ENCODE results near the gene ANGPTL8. TPM values are rescaled to one million over a fixed set of nuclear protein-coding genes. Genes with fewer than 3 reads are reported as not detected.

Gene ANGPTL8
- total and polyA plus RNA-seq, 2 experiments from 2014 or later, result not detected

- no peak for ATAC-seq
- H3K9me3 Mint-ChIP-seq, result no peaks in the 10 kb centered on the region
- H3K4me2 ChIP-seq, result no peak overlapping the region
- no peak overlapping the region for H3K27ac ChIP-seq (ENCODE audit: low read depth)
- H3K4me1 ChIP-seq (ENCODE audit: insufficient read depth), result 0 out of 2 replicates have a peak, but pooled peaks cover 2% of the 10 kb centered on the region
- H3K9me2 ChIP-seq (ENCODE audit: insufficient read depth), result no peaks in the 10 kb centered on the region
- H3K27ac Mint-ChIP-seq, result no peak overlapping the region
- no peaks in the 10 kb centered on the region; the same call in 1 of the 2 replicates for H3K36me3 ChIP-seq (ENCODE audit: insufficient read depth)
- TF ChIP-seq NANOG (IDR thresholded peaks at IDR 0.05; ENCODE audit: borderline replicate concordance), result no peak
- DNase-seq (ENCODE audit: low spot score), result no peak
- no peaks in the 10 kb centered on the region; the same call in 1 of the 2 replicates for H4K20me1 ChIP-seq (replicated peaks; ENCODE audit: insufficient read depth)
- H3F3A ChIP-seq (replicated peaks; ENCODE audit: low read depth), result no peaks in the 10 kb centered on the region
- no peaks in the 10 kb centered on the region for H3K79me2 ChIP-seq (replicated peaks; ENCODE audit: insufficient read depth)
- peaks cover 8% of the 10 kb centered on the region for H3K4me1 Mint-ChIP-seq
- H3K27me3 ChIP-seq (ENCODE audit: insufficient read depth), result no peaks in the 10 kb centered on the region
- no peak overlapping the region for H3K4me3 Mint-ChIP-seq
- H2AFZ ChIP-seq, result no peak overlapping the region
- H3K27me3 Mint-ChIP-seq (ENCODE audit: insufficient read depth, low read depth, poor library complexity), result peaks cover 10% of the 10 kb centered on the region
- H3K36me3 Mint-ChIP-seq (ENCODE audit: low read depth), result peaks cover 19% of the 10 kb centered on the region
- H3K4me3 ChIP-seq, result no peak overlapping the region
These were observed 6.3 kb upstream of the ANGPTL8 start for GRCh38 chr19:11233073-11233472.

- no peaks in the 10 kb centered on the region for H3K9me2 ChIP-seq (ENCODE audit: insufficient read depth)
- H3K4me1 Mint-ChIP-seq, result peaks cover 8% of the 10 kb centered on the region
- DNase-seq (ENCODE audit: low spot score) (no peak), ATAC-seq (no peak)
- H3K27me3 Mint-ChIP-seq (ENCODE audit: insufficient read depth, low read depth, poor library complexity), result peaks cover 5% of the 10 kb centered on the region
- no peak overlapping the region for H3K4me2 ChIP-seq
- H3K4me3 Mint-ChIP-seq, result no peak overlapping the region
- no peak overlapping the region for H2AFZ ChIP-seq
- no peak overlapping the region for H3K27ac Mint-ChIP-seq
- TF ChIP-seq ZNF114 (CRISPR knock-in tag; IDR thresholded peaks at IDR 0.05), result no peak
- TF ChIP-seq, protein P1, sequence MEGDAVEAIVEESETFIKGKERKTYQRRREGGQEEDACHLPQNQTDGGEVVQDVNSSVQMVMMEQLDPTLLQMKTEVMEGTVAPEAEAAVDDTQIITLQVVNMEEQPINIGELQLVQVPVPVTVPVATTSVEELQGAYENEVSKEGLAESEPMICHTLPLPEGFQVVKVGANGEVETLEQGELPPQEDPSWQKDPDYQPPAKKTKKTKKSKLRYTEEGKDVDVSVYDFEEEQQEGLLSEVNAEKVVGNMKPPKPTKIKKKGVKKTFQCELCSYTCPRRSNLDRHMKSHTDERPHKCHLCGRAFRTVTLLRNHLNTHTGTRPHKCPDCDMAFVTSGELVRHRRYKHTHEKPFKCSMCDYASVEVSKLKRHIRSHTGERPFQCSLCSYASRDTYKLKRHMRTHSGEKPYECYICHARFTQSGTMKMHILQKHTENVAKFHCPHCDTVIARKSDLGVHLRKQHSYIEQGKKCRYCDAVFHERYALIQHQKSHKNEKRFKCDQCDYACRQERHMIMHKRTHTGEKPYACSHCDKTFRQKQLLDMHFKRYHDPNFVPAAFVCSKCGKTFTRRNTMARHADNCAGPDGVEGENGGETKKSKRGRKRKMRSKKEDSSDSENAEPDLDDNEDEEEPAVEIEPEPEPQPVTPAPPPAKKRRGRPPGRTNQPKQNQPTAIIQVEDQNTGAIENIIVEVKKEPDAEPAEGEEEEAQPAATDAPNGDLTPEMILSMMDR (conservative IDR thresholded peaks at IDR 0.05; ENCODE audit: low read depth in 2 of 2), result 0 out of 4 replicates have a peak, but pooled peaks of 1 of the 2 experiments have one; percentile 12
- H3K9me3 Mint-ChIP-seq, result no peaks in the 10 kb centered on the region
- H3K27me3 ChIP-seq (ENCODE audit: insufficient read depth), result no peaks in the 10 kb centered on the region
- H3K36me3 ChIP-seq (ENCODE audit: insufficient read depth), result no peaks in the 10 kb centered on the region; the same call in 1 of the 2 replicates
- no peak overlapping the region for H3K27ac ChIP-seq (ENCODE audit: low read depth)
- no peaks in the 10 kb centered on the region for H4K20me1 ChIP-seq (replicated peaks; ENCODE audit: insufficient read depth)
- H3K4me3 ChIP-seq, result no peak overlapping the region
- H3K79me2 ChIP-seq (replicated peaks; ENCODE audit: insufficient read depth), result no peaks in the 10 kb centered on the region
- H3K36me3 Mint-ChIP-seq (ENCODE audit: low read depth), result peaks cover 26% of the 10 kb centered on the region
- no peaks in the 10 kb centered on the region for H3F3A ChIP-seq (replicated peaks; ENCODE audit: low read depth)
- H3K4me1 ChIP-seq (ENCODE audit: insufficient read depth), result no peaks in the 10 kb centered on the region
These were observed 4.8 kb upstream of the ANGPTL8 start for GRCh38 chr19:11234486-11235075.

DNA sequence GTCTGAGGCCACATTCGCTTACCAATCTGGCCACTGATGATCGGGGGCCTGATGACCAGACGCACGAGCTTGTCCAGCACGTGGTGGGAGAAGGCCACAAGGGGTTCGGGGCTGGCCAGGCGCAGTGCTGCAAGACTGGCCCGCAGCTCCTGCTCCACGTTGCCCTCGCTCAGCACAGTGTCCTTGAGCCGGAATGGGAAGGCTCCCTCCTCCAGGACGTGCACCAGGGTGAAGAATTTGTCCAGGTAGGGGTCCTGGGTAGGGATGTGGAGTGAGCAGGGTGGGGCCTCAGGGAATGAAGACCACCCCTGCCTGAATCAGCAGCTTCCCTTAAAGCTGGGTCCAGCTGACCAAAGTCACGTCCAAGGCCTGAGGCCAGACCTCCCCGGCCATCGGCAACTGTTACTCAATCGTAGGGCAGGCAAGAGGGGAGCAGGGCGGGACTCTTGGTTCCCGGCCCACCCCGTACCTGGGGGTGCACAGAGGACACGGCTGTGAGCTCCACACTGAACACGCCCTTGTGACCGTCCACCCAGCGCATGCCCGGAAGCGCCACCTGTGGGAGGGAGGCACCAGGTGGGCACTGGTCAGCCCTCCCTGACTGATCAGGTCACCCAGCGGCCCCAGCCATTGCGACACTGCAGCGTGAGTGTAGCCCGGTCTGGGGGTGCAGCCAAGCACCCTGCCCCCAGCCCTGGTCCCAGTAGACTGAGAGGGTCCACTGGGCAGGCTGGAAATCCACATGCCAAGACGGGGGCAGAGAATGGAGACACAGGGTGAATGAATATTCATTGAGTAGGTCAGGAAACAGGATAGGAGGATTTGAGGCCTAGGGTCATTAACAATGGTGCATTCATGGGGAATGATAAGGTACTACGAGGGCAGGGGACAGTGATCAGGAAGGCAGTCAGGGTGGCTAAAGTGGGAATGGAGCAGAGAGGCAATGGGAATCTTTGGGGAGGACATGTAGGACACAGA is 2.8 kb upstream of the ANGPTL8 start:
- H3K4me3 ChIP-seq, result no peak overlapping the region
- ATAC-seq, result no peak
- Mint-ChIP-seq H3K27ac (no peak overlapping the region), H3K27me3 (ENCODE audit: insufficient read depth, low read depth, poor library complexity) (peaks cover 4% of the 10 kb centered on the region), H3K36me3 (ENCODE audit: low read depth) (peaks cover 32% of the 10 kb centered on the region), H3K4me1 (peaks cover 9% of the 10 kb centered on the region), H3K9me3 (no peaks in the 10 kb centered on the region), H3K4me3 (no peak overlapping the region)
- H3K27me3 ChIP-seq (ENCODE audit: insufficient read depth), result no peaks in the 10 kb centered on the region
- no peak overlapping the region for H3K27ac ChIP-seq (ENCODE audit: low read depth)
- no peak for DNase-seq (ENCODE audit: low spot score)
- no peak overlapping the region for H3K4me2 ChIP-seq
- H3K36me3 ChIP-seq (ENCODE audit: insufficient read depth), result no peaks in the 10 kb centered on the region; the same call in 1 of the 2 replicates
- no peaks in the 10 kb centered on the region for H3K79me2 ChIP-seq (replicated peaks; ENCODE audit: insufficient read depth)
- no peaks in the 10 kb centered on the region for H3F3A ChIP-seq (replicated peaks; ENCODE audit: low read depth)
- no peak overlapping the region for H2AFZ ChIP-seq
- H3K9me2 ChIP-seq (ENCODE audit: insufficient read depth), result no peaks in the 10 kb centered on the region
- no peaks in the 10 kb centered on the region for H4K20me1 ChIP-seq (replicated peaks; ENCODE audit: insufficient read depth)
- H3K4me1 ChIP-seq (ENCODE audit: insufficient read depth), result no peaks in the 10 kb centered on the region
- TF ChIP-seq EZH2 (IDR thresholded peaks at IDR 0.05; ENCODE audit: low read depth, unreplicated experiment) (no peak), NANOG (IDR thresholded peaks at IDR 0.05; ENCODE audit: borderline replicate concordance) (no peak), ZNF114 (CRISPR knock-in tag; IDR thresholded peaks at IDR 0.05) (no peak), POLR2AphosphoS5 (IDR thresholded peaks at IDR 0.05; ENCODE audit: low read depth) (no peak), ZNF331 (CRISPR knock-in tag; IDR thresholded peaks at IDR 0.05; ENCODE audit: low read depth) (no peak), CREB1 (CRISPR knock-in tag; IDR thresholded peaks at IDR 0.05; ENCODE audit: low read depth) (no peak), JUNB (IDR thresholded peaks at IDR 0.05; ENCODE audit: unreplicated experiment) (no peak)
- TF ChIP-seq, protein P2, sequence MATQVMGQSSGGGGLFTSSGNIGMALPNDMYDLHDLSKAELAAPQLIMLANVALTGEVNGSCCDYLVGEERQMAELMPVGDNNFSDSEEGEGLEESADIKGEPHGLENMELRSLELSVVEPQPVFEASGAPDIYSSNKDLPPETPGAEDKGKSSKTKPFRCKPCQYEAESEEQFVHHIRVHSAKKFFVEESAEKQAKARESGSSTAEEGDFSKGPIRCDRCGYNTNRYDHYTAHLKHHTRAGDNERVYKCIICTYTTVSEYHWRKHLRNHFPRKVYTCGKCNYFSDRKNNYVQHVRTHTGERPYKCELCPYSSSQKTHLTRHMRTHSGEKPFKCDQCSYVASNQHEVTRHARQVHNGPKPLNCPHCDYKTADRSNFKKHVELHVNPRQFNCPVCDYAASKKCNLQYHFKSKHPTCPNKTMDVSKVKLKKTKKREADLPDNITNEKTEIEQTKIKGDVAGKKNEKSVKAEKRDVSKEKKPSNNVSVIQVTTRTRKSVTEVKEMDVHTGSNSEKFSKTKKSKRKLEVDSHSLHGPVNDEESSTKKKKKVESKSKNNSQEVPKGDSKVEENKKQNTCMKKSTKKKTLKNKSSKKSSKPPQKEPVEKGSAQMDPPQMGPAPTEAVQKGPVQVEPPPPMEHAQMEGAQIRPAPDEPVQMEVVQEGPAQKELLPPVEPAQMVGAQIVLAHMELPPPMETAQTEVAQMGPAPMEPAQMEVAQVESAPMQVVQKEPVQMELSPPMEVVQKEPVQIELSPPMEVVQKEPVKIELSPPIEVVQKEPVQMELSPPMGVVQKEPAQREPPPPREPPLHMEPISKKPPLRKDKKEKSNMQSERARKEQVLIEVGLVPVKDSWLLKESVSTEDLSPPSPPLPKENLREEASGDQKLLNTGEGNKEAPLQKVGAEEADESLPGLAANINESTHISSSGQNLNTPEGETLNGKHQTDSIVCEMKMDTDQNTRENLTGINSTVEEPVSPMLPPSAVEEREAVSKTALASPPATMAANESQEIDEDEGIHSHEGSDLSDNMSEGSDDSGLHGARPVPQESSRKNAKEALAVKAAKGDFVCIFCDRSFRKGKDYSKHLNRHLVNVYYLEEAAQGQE (IDR thresholded peaks at IDR 0.05; ENCODE audit: unreplicated experiment), result no peak
